GM12891 (cell line): Measurements from ENCODE around the gene TRUB1.

Experiments used
- PAX5 ChIP-seq: IDR thresholded peaks from 2 replicates; pipeline ENCODE4 v1.6.1; 2011; ENCODE audit warnings: low read length, moderate library complexity, mild to moderate bottlenecking; ENCODE audit not compliant: insufficient read depth, severe bottlenecking
- POLR2A ChIP-seq: IDR thresholded peaks from 2 replicates; pipeline ENCODE4 v1.6.1; 2011; ENCODE audit warnings: low read depth, low read length, control low read depth
- POLR2AphosphoS5 ChIP-seq: IDR thresholded peaks from 2 replicates; pipeline ENCODE4 v1.6.1; 2011; ENCODE audit warnings: low read depth, low read length, control low read depth
- POU2F2 ChIP-seq: IDR thresholded peaks from 2 replicates; pipeline ENCODE4 v1.6.1; 2011; ENCODE audit warnings: low read depth, mild to moderate bottlenecking, control low read depth, low read length, moderate library complexity
- SPI1 ChIP-seq: IDR thresholded peaks from 2 replicates; pipeline ENCODE4 v1.6.1; 2011; ENCODE audit warnings: low read depth, low read length, control low read depth
- TAF1 ChIP-seq: IDR thresholded peaks from 2 replicates; pipeline ENCODE4 v1.6.1; 2011; ENCODE audit warnings: low read depth, low read length, control low read depth

- TF ChIP-seq POLR2AphosphoS5: no peak
- no peak for TF ChIP-seq POLR2A
- peak; percentile 52; the same call in 1 of the 2 replicates for TF ChIP-seq TAF1
- no peak for TF ChIP-seq SPI1
- no peak for TF ChIP-seq PAX5
- TF ChIP-seq POU2F2: no peak
Observed at GRCh38 chr10:115001506-115002381, 63.7 kb downstream of the TRUB1 start.
